ENCODE measurements around the gene CASK. TPM values are rescaled to one million over a fixed set of nuclear protein-coding genes. Genes with fewer than 3 reads are reported as not detected.

The CASK gene
- total RNA-seq, 2 experiments from 2014 or later = 16.6 to 20.4 TPM

DNA sequence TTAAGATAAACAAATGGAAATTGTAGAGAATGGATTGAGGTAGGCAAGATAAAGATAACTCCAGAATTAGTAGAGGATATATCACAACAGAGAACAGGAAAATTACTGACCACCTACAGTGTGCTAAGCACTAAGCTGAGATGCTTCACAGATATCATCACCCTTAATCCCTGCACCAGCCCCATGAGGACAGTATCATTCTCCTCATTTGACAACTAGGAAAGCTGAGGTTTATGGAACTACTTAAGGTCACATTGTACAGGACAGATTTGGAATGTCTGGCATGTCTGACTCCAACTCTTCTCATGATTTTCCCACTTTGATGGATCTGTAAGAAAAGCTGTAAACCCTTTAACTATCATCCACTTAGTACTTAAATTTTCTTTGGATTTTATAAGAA is 95.5 kb downstream of the CASK start:
- peaks cover 28% of the 10 kb centered on the region for H3K36me3 Mint-ChIP-seq
- no peaks in the 10 kb centered on the region for H3K27me3 Mint-ChIP-seq
- no peak overlapping the region for H3K4me3 Mint-ChIP-seq
- H3K27ac Mint-ChIP-seq = no peak overlapping the region
- H3K4me1 Mint-ChIP-seq = peaks cover 11% of the 10 kb centered on the region
- H3K9me3 Mint-ChIP-seq = peaks cover 11% of the 10 kb centered on the region
- no peak for DNase-seq

DNA sequence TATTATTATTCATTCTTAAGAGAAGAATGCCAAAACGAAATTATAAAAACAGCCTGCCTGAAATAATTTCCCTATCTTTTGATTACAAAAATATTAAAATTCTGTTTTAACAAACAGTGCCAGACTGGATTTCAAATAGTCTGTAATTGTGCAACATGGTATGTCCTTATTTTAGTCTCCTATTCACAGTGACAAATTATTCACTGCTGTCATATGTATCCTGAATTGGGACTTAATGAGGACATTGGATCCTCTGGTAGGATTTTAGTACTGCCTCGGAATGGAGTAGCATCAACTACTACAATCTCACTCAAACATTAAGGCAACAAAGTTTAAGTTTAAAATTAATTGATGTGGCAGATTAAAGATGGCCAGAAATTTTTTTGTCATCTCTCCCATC is 97.6 kb downstream of the CASK start:
- Mint-ChIP-seq H3K4me1 (peaks cover 12% of the 10 kb centered on the region), H3K27me3 (no peaks in the 10 kb centered on the region), H3K36me3 (peaks cover 36% of the 10 kb centered on the region), H3K4me3 (no peak overlapping the region), H3K27ac (no peak overlapping the region), H3K9me3 (peaks cover 12% of the 10 kb centered on the region)
- no peak for DNase-seq

DNA sequence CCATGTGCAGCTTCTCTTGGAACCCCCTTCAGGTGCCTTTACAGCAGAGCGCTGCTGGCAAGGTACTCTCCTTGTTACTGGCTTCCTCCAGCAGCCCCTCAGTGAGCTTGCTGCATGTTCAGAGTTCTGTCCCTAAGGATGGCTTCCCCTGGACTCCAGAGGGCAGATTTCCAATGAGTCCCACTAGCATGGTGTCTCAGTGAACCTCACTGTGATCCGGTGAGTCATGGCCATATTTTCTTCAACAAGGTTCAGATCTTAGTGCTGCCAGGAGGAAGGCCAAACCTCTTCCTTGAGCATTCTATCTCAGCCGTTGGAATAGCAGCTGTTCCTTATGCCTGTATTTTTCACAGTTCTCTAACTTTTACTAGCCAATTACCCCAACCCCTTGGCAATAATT is 98.8 kb downstream of the CASK start:
- no peak for DNase-seq
- no peaks in the 10 kb centered on the region for H3K27me3 Mint-ChIP-seq
- peaks cover 12% of the 10 kb centered on the region for H3K9me3 Mint-ChIP-seq

DNA sequence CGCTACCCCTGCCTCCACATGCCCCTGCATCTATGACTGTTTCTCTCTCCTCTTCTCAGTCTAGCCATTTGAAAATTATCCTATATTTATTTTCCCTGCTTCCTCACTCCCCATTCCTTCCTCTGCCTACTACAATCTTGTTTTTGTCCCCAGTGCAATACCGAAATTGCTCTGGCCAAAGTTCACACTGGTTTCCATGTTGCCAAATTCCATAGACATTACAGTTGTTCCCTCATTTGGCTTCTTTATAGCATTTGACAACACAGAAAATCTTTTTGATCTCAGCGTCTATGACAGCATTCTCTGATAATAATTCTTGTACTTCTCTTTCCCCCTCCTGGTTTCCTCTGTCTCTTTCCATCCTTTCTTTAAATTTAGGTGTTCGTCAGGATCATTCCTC is 100.0 kb downstream of the CASK start:
- Mint-ChIP-seq H3K27me3 (no peaks in the 10 kb centered on the region), H3K36me3 (peaks cover 34% of the 10 kb centered on the region), H3K27ac (no peak overlapping the region), H3K4me1 (peaks cover 6% of the 10 kb centered on the region), H3K4me3 (no peak overlapping the region), H3K9me3 (peaks cover 13% of the 10 kb centered on the region)
- DNase-seq = no peak

More for the DNA sequence above, 98.8 kb downstream of the CASK start:
- peaks cover 33% of the 10 kb centered on the region for H3K36me3 Mint-ChIP-seq
- H3K27ac Mint-ChIP-seq = no peak overlapping the region
- peaks cover 11% of the 10 kb centered on the region for H3K4me1 Mint-ChIP-seq
- peak overlapping the region; percentile 25 for H3K4me3 Mint-ChIP-seq

DNA sequence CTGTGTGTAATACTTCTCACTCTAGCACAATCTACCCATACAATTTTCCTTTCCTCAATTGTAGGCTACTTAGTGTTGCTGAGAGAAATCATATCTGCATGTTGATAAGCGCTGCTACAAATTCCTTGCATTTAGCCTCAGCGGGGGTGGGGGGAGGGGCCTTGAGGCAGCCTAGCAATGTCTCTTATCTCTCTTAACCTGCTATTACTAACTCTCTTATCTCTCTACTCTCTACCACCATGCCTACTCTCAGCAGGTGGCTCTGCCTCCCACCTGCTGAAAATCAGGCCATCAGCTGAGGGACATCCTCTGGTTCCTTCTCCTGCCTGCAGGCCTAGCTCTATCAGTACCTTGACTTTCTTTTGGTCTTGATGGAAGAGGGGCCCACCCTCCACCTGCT is 100.5 kb downstream of the CASK start:
- Mint-ChIP-seq H3K9me3 (peaks cover 11% of the 10 kb centered on the region), H3K36me3 (peaks cover 32% of the 10 kb centered on the region), H3K4me1 (peaks cover 4% of the 10 kb centered on the region), H3K27ac (no peak overlapping the region), H3K27me3 (no peaks in the 10 kb centered on the region), H3K4me3 (no peak overlapping the region)
- no peak for DNase-seq

DNA sequence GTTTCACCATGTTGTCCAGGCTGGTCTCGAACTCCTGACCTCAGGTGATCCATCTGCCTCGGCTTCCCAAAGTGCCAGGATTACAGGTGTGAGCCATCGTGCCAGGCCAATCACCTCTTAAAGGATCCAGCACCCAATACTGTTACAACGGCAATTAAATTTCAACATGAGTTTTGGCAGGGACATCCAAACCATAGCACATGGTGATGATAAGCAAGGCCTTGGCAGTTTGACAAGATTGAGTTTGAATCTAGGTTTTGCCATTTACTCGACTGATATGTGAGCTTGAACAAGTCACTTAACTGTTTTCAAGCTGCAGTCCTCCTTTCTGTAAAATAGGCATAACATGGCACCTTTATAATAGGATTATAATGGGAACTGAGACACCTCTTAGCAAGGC is 115.3 kb downstream of the CASK start:
- no peak overlapping the region for H3K4me3 Mint-ChIP-seq
- DNase-seq = no peak
- H3K4me1 Mint-ChIP-seq = no peaks in the 10 kb centered on the region
- H3K27ac Mint-ChIP-seq = no peak overlapping the region
- peaks cover 20% of the 10 kb centered on the region for H3K36me3 Mint-ChIP-seq
- H3K9me3 Mint-ChIP-seq = peaks cover 10% of the 10 kb centered on the region
- no peaks in the 10 kb centered on the region for H3K27me3 Mint-ChIP-seq

DNA sequence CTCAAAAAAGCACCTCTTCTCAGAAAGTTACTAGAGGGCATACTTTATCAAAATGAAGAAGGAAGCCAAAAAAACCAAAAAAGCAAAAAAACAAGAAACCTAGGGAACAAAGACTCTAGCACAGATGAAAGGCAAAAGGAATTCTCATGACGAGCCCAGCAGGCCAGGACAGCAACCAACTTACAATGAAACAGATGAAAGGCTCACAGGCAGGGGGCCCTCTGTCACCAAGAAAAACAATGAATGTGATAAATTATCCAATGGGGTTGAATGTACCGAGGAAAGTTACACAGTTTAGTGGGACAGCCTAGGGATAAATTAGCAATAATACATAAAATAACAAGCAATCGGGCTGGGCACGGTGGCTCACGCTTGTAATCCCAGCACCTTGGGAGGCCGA is 120.4 kb downstream of the CASK start:
- H3K9me3 Mint-ChIP-seq = peaks cover 10% of the 10 kb centered on the region
- H3K4me1 Mint-ChIP-seq = peaks cover 10% of the 10 kb centered on the region

DNA sequence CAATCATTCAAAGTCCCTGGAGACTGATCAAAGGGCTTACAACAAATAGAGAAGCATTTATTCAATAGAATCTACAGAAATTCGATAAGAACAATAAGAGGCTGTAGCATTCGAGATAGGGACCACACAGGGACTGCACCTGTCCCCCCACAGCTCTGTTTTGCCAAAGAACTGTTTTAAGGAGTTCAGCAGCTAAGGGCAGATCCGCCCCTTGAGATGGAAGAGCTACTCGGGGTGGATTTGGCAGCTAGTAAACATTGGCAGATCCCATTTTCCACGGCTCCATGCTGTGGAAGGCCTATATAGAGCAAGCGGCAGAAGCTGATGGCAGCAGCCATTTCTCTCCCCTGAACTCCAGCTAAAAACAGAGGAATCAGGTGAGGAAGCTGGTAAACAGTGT is 123.7 kb downstream of the CASK start:
- Mint-ChIP-seq H3K4me1 (peaks cover 30% of the 10 kb centered on the region), H3K36me3 (peaks cover 26% of the 10 kb centered on the region), H3K27ac (peak overlapping the region; percentile 71), H3K9me3 (peaks cover 10% of the 10 kb centered on the region), H3K27me3 (no peaks in the 10 kb centered on the region), H3K4me3 (no peak overlapping the region)
- DNase-seq = no peak

More for the DNA sequence above, 120.4 kb downstream of the CASK start:
- no peak for DNase-seq
- Mint-ChIP-seq H3K36me3 (peaks cover 26% of the 10 kb centered on the region), H3K27me3 (no peaks in the 10 kb centered on the region), H3K4me3 (no peak overlapping the region), H3K27ac (no peak overlapping the region)

DNA sequence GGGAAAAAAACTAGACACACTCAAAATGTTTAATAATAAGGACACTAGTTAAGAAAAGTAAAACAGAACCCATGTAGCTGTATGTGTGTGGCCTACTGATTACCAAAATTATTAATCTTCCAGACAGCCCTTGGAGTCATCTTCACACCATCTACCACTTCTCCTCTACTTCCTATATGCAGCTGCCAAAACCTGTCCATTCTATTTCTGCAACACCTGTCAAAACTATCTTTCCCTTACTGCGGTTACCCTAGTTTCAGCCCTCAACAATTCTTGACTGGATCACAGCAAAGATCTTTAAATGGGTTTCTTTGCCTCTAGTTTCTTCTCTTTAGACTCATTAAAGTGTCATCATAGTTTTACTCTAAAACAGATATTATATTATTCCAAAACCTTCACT is 126.8 kb downstream of the CASK start:
- Mint-ChIP-seq H3K27ac (peak overlapping the region; percentile 74), H3K4me3 (no peak overlapping the region), H3K36me3 (peaks cover 12% of the 10 kb centered on the region), H3K27me3 (no peaks in the 10 kb centered on the region), H3K9me3 (peaks cover 2% of the 10 kb centered on the region), H3K4me1 (peaks cover 30% of the 10 kb centered on the region)
- DNase-seq = no peak

DNA sequence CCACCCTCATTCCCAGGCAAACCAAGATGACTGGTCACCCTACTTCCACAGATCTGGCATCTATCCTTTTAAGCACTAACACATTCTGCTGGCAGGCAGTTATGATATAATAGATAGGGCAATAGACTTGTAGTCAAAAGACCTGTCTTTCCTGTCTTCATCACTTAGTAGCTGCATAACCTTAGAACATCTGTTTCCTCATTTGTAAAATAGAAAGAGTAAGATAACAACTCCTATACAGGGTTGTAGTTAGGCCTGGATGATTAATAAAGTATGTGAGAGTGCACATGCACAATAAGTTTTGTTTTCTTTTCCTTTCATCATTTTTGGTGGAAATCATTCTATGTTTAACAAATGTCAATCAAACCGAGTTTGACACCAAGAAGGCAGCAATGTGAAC is 127.3 kb downstream of the CASK start:
- DNase-seq = no peak
- Mint-ChIP-seq H3K9me3 (no peaks in the 10 kb centered on the region), H3K4me3 (no peak overlapping the region), H3K4me1 (peaks cover 30% of the 10 kb centered on the region), H3K27ac (peak overlapping the region; percentile 60), H3K27me3 (no peaks in the 10 kb centered on the region), H3K36me3 (peaks cover 8% of the 10 kb centered on the region)

DNA sequence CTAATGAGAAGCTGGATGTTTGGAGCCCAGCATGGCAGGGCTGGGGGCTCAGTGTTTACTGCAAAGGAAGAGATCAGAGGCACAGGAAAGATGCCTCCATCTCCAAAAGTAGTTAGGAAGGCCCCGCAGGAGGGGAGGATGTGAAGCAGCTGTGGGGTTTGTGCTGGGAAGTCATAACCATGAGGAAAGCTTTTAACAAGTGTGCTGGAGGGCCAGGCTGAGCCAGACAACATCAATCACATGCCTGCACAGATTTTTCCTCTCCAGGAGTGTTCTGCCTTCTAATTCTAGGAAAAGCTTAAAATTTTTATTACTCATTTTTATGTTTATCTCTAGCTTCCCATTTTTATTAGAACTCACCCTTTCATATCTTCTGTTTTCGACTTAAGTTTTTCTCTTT is 134.0 kb downstream of the CASK start:
- no peak for DNase-seq
- H3K36me3 Mint-ChIP-seq = peaks cover 6% of the 10 kb centered on the region
- no peaks in the 10 kb centered on the region for H3K9me3 Mint-ChIP-seq
- no peak overlapping the region for H3K4me3 Mint-ChIP-seq
- H3K27ac Mint-ChIP-seq = no peak overlapping the region
- H3K4me1 Mint-ChIP-seq = peaks cover 6% of the 10 kb centered on the region
- no peaks in the 10 kb centered on the region for H3K27me3 Mint-ChIP-seq

DNA sequence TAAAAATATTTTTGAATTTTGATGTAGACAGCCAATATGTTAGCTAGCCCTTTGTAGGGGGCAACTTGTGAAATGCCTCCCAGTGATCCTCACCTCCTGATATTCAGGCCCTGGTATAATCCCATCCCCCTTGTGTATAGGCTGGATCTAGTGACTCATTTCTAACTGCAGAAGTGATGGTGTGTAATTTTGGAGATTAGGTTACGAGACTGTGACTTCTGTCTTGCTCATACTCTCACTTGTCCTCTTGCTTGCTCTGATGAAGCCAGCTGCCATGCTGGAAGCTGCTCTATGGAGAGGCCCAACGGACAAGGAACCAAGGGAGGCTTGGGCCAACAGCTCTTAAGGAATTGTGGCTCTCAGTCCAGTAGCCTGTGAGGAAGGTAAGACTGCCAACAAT is 137.7 kb downstream of the CASK start:
- Mint-ChIP-seq H3K27ac (peak overlapping the region; percentile 31), H3K9me3 (no peaks in the 10 kb centered on the region), H3K4me1 (peaks cover 14% of the 10 kb centered on the region), H3K36me3 (peaks cover 6% of the 10 kb centered on the region), H3K4me3 (no peak overlapping the region), H3K27me3 (no peaks in the 10 kb centered on the region)
- DNase-seq = no peak

DNA sequence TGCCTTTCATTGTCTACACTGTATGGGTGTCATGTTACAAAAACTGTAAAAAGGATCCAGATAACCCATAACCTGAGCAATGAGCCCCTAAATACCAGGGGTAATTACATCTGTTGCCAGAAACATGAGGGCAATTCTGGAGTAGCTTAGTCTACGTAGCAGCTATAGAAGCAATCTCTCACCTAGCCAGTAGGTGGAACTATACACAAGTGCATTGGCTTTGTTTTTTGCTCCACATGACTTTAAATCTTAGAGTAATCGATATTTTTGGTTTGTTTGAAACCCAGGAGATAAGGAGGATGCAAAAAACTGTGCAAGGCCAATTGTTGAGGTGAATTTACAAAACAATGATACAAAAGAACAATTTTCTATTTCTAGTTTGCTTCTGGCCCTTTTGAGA is 141.9 kb downstream of the CASK start:
- Mint-ChIP-seq H3K36me3 (peaks cover 5% of the 10 kb centered on the region), H3K4me1 (peaks cover 14% of the 10 kb centered on the region), H3K27me3 (no peaks in the 10 kb centered on the region), H3K27ac (no peak overlapping the region), H3K4me3 (no peak overlapping the region), H3K9me3 (no peaks in the 10 kb centered on the region)
- DNase-seq = no peak

DNA sequence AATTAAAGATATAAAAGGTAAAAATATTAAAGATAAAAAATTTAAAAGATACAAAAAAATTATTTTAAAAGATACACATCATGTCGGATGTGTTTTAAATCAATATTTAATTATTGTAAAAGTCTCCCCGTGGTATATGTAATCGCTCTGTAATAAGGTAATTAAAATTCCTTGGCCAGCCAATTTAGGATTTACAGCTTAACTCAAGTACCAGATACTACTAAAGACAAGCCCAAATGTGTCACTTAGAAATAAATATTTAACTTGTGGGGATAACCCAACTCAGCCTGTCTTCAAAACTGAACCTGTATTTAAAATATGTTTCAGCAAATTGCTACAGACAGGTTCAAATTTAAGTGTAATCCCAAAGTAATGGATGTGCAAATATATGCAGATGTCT is 143.4 kb downstream of the CASK start:
- Mint-ChIP-seq H3K36me3 (peaks cover 3% of the 10 kb centered on the region), H3K27ac (no peak overlapping the region), H3K4me3 (no peak overlapping the region), H3K4me1 (peaks cover 8% of the 10 kb centered on the region), H3K9me3 (no peaks in the 10 kb centered on the region), H3K27me3 (no peaks in the 10 kb centered on the region)
- no peak for DNase-seq

DNA sequence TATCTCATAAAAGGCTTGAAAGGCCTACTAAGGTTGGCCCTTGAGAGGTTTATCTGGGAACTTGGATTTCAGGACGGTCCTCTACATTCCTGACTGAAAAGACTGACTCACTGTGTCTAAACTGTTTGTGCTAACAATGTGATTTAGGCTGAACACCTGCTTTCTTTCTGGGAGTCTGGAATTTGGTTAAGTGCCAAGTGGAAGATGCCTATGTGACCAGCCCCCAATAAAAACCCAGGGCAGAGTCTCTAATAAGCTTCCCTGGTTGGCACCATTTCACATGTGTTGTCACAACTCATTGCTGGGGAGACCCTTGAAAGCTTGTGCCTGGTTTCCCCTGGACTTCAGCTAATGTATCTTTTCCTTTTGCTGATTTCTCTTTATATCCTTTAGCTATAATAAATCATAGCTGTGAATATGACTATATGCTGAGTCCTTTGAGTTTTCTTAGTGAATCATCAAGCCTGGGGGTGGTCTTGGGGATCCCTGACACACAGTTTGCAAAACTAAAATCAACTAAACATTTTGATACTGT is 144.3 kb downstream of the CASK start:
- Mint-ChIP-seq H3K9me3 (no peaks in the 10 kb centered on the region), H3K4me1 (peaks cover 8% of the 10 kb centered on the region), H3K27me3 (no peaks in the 10 kb centered on the region), H3K4me3 (no peak overlapping the region), H3K36me3 (peaks cover 3% of the 10 kb centered on the region), H3K27ac (no peak overlapping the region)
- no peak for DNase-seq

DNA sequence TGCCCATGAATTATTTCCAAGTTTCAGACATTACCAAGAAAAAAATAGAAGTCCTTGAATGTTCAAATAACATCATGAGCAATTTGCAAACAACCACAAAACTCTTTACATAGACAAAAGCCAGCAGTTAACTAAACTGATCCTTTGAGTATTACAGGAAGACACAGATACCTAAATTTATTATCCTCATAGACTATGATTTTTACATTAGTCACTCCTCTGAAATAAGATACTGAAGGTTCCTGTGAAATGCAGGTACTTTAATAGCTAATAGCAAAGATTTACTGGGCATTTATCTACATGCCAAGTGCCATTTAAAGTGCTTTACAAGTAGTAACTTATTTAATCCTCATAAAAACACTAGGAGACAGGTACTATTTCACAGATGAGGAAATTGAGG is 161.7 kb downstream of the CASK start:
- Mint-ChIP-seq H3K36me3 (peaks cover 3% of the 10 kb centered on the region), H3K4me3 (no peak overlapping the region), H3K27ac (no peak overlapping the region), H3K4me1 (peaks cover 11% of the 10 kb centered on the region), H3K27me3 (no peaks in the 10 kb centered on the region), H3K9me3 (no peaks in the 10 kb centered on the region)
- no peak for DNase-seq

DNA sequence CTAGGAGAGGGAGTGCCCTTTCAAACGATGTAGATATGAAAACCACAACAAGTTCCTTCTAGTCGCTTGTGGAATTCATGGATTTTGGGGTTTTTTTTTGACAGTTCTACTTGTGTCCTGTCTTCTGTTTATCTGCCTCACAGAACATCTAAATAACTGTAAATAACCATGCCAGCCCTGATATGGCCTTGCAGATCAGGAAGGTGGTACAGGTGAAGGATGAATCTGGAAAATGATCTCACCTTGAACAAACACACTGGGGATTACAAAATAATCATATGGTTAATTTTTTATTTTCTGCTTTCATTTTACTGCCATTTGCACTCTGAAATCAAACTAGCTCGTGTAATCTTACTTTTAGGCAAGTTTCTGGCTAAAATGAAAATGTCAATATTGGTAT is 162.2 kb downstream of the CASK start:
- H3K36me3 Mint-ChIP-seq = peaks cover 3% of the 10 kb centered on the region
- no peak overlapping the region for H3K4me3 Mint-ChIP-seq
- no peaks in the 10 kb centered on the region for H3K27me3 Mint-ChIP-seq
- H3K27ac Mint-ChIP-seq = no peak overlapping the region
- H3K4me1 Mint-ChIP-seq = peaks cover 11% of the 10 kb centered on the region
- DNase-seq = no peak
- no peaks in the 10 kb centered on the region for H3K9me3 Mint-ChIP-seq
